ENCODE results near the gene AKT3.

The AKT3 gene

GRCh38 chr1:243639027-243639658 lies 210.9 kb downstream of the AKT3 start:
- TF ChIP-seq CTCF (IDR thresholded peaks at IDR 0.05): no peak
- no peak for DNase-seq
- Mint-ChIP-seq H3K27me3 (ENCODE audit: low read depth, poor library complexity) (peaks cover 3% of the 10 kb centered on the region), H3K4me1 (no peaks in the 10 kb centered on the region), H3K36me3 (ENCODE audit: low read depth) (peaks cover 53% of the 10 kb centered on the region), H3K9me3 (peaks cover 42% of the 10 kb centered on the region), H3K4me3 (no peak overlapping the region), H3K27ac (no peak overlapping the region)

- Mint-ChIP-seq H3K4me3 (no peak overlapping the region), H3K27ac (no peak overlapping the region), H3K36me3 (ENCODE audit: low read depth) (peaks cover 56% of the 10 kb centered on the region), H3K9me3 (peaks cover 42% of the 10 kb centered on the region), H3K4me1 (no peaks in the 10 kb centered on the region), H3K27me3 (ENCODE audit: low read depth, poor library complexity) (peaks cover 3% of the 10 kb centered on the region)
- no peak for TF ChIP-seq CTCF (IDR thresholded peaks at IDR 0.05)
- no peak for DNase-seq
Observed at GRCh38 chr1:243638186-243638585, 211.9 kb downstream of the AKT3 start.

GRCh38 chr1:243628476-243628907 lies 221.6 kb downstream of the AKT3 start:
- H3K27me3 Mint-ChIP-seq (ENCODE audit: low read depth, poor library complexity): no peaks in the 10 kb centered on the region
- peaks cover 21% of the 10 kb centered on the region for H3K9me3 Mint-ChIP-seq
- H3K36me3 Mint-ChIP-seq (ENCODE audit: low read depth): peaks cover 65% of the 10 kb centered on the region
- H3K4me3 Mint-ChIP-seq: no peak overlapping the region
- no peak for TF ChIP-seq CTCF (IDR thresholded peaks at IDR 0.05)
- no peak overlapping the region for H3K27ac Mint-ChIP-seq
- H3K4me1 Mint-ChIP-seq: no peaks in the 10 kb centered on the region
- DNase-seq: no peak

GRCh38 chr1:243623841-243624240 lies 226.2 kb downstream of the AKT3 start:
- no peak for DNase-seq
- Mint-ChIP-seq H3K4me1 (no peaks in the 10 kb centered on the region), H3K9me3 (peaks cover 26% of the 10 kb centered on the region), H3K4me3 (no peak overlapping the region), H3K27me3 (ENCODE audit: low read depth, poor library complexity) (no peaks in the 10 kb centered on the region), H3K36me3 (ENCODE audit: low read depth) (peaks cover 56% of the 10 kb centered on the region), H3K27ac (no peak overlapping the region)
- no peak for TF ChIP-seq CTCF (IDR thresholded peaks at IDR 0.05)

GRCh38 chr1:243621973-243622372 lies 228.1 kb downstream of the AKT3 start:
- TF ChIP-seq CTCF (IDR thresholded peaks at IDR 0.05): no peak
- H3K9me3 Mint-ChIP-seq: peaks cover 26% of the 10 kb centered on the region
- no peak overlapping the region for H3K27ac Mint-ChIP-seq
- no peaks in the 10 kb centered on the region for H3K4me1 Mint-ChIP-seq
- no peak overlapping the region for H3K4me3 Mint-ChIP-seq
- no peak for DNase-seq
- H3K36me3 Mint-ChIP-seq (ENCODE audit: low read depth): peaks cover 48% of the 10 kb centered on the region
- no peaks in the 10 kb centered on the region for H3K27me3 Mint-ChIP-seq (ENCODE audit: low read depth, poor library complexity)

- H3K36me3 Mint-ChIP-seq (ENCODE audit: low read depth): peaks cover 41% of the 10 kb centered on the region
- DNase-seq: no peak
- no peak overlapping the region for H3K27ac Mint-ChIP-seq
- no peak overlapping the region for H3K4me3 Mint-ChIP-seq
- no peaks in the 10 kb centered on the region for H3K4me1 Mint-ChIP-seq
- TF ChIP-seq CTCF (IDR thresholded peaks at IDR 0.05): no peak
- H3K27me3 Mint-ChIP-seq (ENCODE audit: low read depth, poor library complexity): no peaks in the 10 kb centered on the region
- H3K9me3 Mint-ChIP-seq: peaks cover 21% of the 10 kb centered on the region
Observed at GRCh38 chr1:243620096-243620495, 229.9 kb downstream of the AKT3 start.
